Caco-2 (cell line): Measurements from ENCODE around the gene FGF7. TPM values are rescaled to one million over a fixed set of nuclear protein-coding genes. Genes with fewer than 3 reads are reported as not detected.

Source experiments
- BruUV-seq: library from RNA; stranded (reverse); fragments of 400-500 nt; replicated peaks from 2 replicates; lab custom pipeline; 2021; lab: Mats Ljungman, UMichigan
- CTCF ChIA-PET: fragments of 300-600 bp; sonication (Branson Sonifier 250); formaldehyde crosslinking; loops from one replicate; lab custom pipeline; 2022; ENCODE audit warnings: antibody characterized with exemption; lab: Charles Lee
- POLR2A ChIA-PET: fragments of 300-600 bp; sonication (Branson Sonifier 250); formaldehyde crosslinking; loops from one replicate; lab custom pipeline; 2022; ENCODE audit warnings: antibody characterized with exemption; lab: Charles Lee
- DNase-seq, 2 experiments: peaks; one replicate each; pipeline versions ENCODE4 v3.0.0 to v3.0.0-alpha.2; 2020 to 2022
- H3K27me3 ChIP-seq: replicated peaks from 2 replicates; pipeline ENCODE4 v1.6.0; 2011; ENCODE audit warnings: low read length; ENCODE audit not compliant: control insufficient read depth, insufficient read depth
- H3K36me3 ChIP-seq: 2 replicates; pipeline ENCODE4 v1.5.1; 2011; ENCODE audit warnings: low read length; ENCODE audit not compliant: control insufficient read depth, insufficient read depth
- H3K4me1 ChIP-seq: fragments of 250-450 bp; sonication (Bioruptor Pico); 2 replicates; pipeline ENCODE4 v1.5.1; 2020; ENCODE audit warnings: mild to moderate bottlenecking
- H3K4me3 ChIP-seq: 2 replicates; pipeline ENCODE4 v1.5.1; 2011; ENCODE audit warnings: low read depth, mild to moderate bottlenecking, control low read depth, low read length
- H3K9me3 ChIP-seq: fragments of 250-450 bp; sonication (Bioruptor Pico); 2 replicates; pipeline ENCODE4 v1.5.1; 2020; ENCODE audit warnings: mild to moderate bottlenecking, moderate library complexity
- H3K27ac Mint-ChIP-seq: one replicate; pipeline ENCODE4 v1.8.0; 2022; ENCODE audit warnings: mixed read lengths; ENCODE audit not compliant: unreplicated experiment
- H3K27me3 Mint-ChIP-seq: one replicate; pipeline ENCODE4 v1.8.0; 2022; ENCODE audit warnings: mixed read lengths; ENCODE audit not compliant: insufficient read depth, unreplicated experiment
- H3K36me3 Mint-ChIP-seq: one replicate; pipeline ENCODE4 v1.8.0; 2022; ENCODE audit warnings: mild to moderate bottlenecking, mixed read lengths; ENCODE audit not compliant: insufficient read depth, unreplicated experiment
- H3K4me1 Mint-ChIP-seq: one replicate; pipeline ENCODE4 v1.8.0; 2022; ENCODE audit warnings: low read depth, mixed read lengths; ENCODE audit not compliant: unreplicated experiment
- H3K4me3 Mint-ChIP-seq: one replicate; pipeline ENCODE4 v1.8.0; 2022; ENCODE audit warnings: mild to moderate bottlenecking, moderate library complexity, mixed read lengths; ENCODE audit not compliant: unreplicated experiment
- H3K9me3 Mint-ChIP-seq: one replicate; pipeline ENCODE4 v1.8.0; 2022; ENCODE audit warnings: mixed read lengths; ENCODE audit not compliant: unreplicated experiment
- CTCF ChIP-seq, 2 experiments: fragments of 200-600 bp in 1 of 2; IDR thresholded peaks; 1 replicate in 1 of 2; 2 replicates in 1 of 2; pipeline versions ENCODE4 v1.5.1 to v1.8.0; 2011 to 2022; ENCODE audit warnings: antibody characterized with exemption in 1 of 2, control low read depth in 1 of 2, inconsistent platforms in 1 of 2, low read depth in 1 of 2, low read length in 1 of 2, mild to moderate bottlenecking in 1 of 2, moderate library complexity in 1 of 2; ENCODE audit not compliant: insufficient read depth in 1 of 2, severe bottlenecking in 1 of 2, unreplicated experiment in 1 of 2
- intact Hi-C: fragments of 100-400 bp; cut with micrococcal nuclease; formaldehyde crosslinking; loops from one replicate; pipeline ENCODE4 v1.10.0; 2022; ENCODE audit not compliant: unreplicated experiment
- total RNA-seq: library from RNA; stranded (reverse); gene quantifications from 2 replicates; pipeline ENCODE4 v1.2.3, GENCODE V29; 2022

Gene FGF7
- total RNA-seq, 1 experiment from 2014 or later: 0.18 TPM

- Histone ChIP-seq H3K36me3 (no peaks in the 10 kb centered on the region), H3K4me1 (no peaks in the 10 kb centered on the region), H3K27me3 (no peaks in the 10 kb centered on the region), H3K9me3 (no peaks in the 10 kb centered on the region), H3K4me3 (no peak overlapping the region)
- no peaks in the 10 kb centered on the region for H3K4me1 Mint-ChIP-seq
- no peak overlapping the region for H3K4me3 Mint-ChIP-seq
- TF ChIP-seq CTCF (IDR thresholded peaks at IDR 0.05; ENCODE audit: insufficient read depth in 1 of 2, low read depth in 1 of 2, low read length in 1 of 2, severe bottlenecking in 1 of 2, unreplicated experiment in 1 of 2): no peak
- no peak overlapping the region for H3K27ac Mint-ChIP-seq
- ChIA-PET CTCF (no interaction called here), POLR2A (no interaction called here)
- no peaks in the 10 kb centered on the region for H3K9me3 Mint-ChIP-seq
- H3K27me3 Mint-ChIP-seq: peaks cover 8% of the 10 kb centered on the region
- DNase-seq: no peak
- intact Hi-C loops: no loop called here
- no peaks in the 10 kb centered on the region for H3K36me3 Mint-ChIP-seq
- no TSS peak for BruUV-seq
These were observed 7.9 kb upstream of the FGF7 start for GRCh38 chr15:49415149-49415548.

GRCh38 chr15:49415638-49416037, 7.4 kb upstream of the FGF7 start:
- Histone ChIP-seq H3K9me3 (no peaks in the 10 kb centered on the region), H3K27me3 (no peaks in the 10 kb centered on the region), H3K4me3 (no peak overlapping the region), H3K36me3 (no peaks in the 10 kb centered on the region), H3K4me1 (no peaks in the 10 kb centered on the region)
- no peak for DNase-seq
- Mint-ChIP-seq H3K9me3 (no peaks in the 10 kb centered on the region), H3K4me1 (no peaks in the 10 kb centered on the region), H3K4me3 (no peak overlapping the region), H3K36me3 (no peaks in the 10 kb centered on the region), H3K27ac (no peak overlapping the region), H3K27me3 (peaks cover 6% of the 10 kb centered on the region)
- intact Hi-C loops: no loop called here
- ChIA-PET POLR2A (no interaction called here), CTCF (no interaction called here)
- no TSS peak for BruUV-seq
- no peak for TF ChIP-seq CTCF (IDR thresholded peaks at IDR 0.05; ENCODE audit: insufficient read depth in 1 of 2, low read depth in 1 of 2, low read length in 1 of 2, severe bottlenecking in 1 of 2, unreplicated experiment in 1 of 2)

GRCh38 chr15:49418811-49419210, 4.2 kb upstream of the FGF7 start:
- Histone ChIP-seq H3K27me3 (no peaks in the 10 kb centered on the region), H3K9me3 (no peaks in the 10 kb centered on the region), H3K4me1 (no peaks in the 10 kb centered on the region), H3K36me3 (no peaks in the 10 kb centered on the region), H3K4me3 (no peak overlapping the region)
- no peaks in the 10 kb centered on the region for H3K9me3 Mint-ChIP-seq
- no peak for DNase-seq
- intact Hi-C loops: no loop called here
- H3K27me3 Mint-ChIP-seq: peaks cover 6% of the 10 kb centered on the region
- CTCF ChIA-PET: no interaction called here
- H3K36me3 Mint-ChIP-seq: peaks cover 6% of the 10 kb centered on the region
- no TSS peak for BruUV-seq
- no peak overlapping the region for H3K4me3 Mint-ChIP-seq
- peaks cover 7% of the 10 kb centered on the region for H3K4me1 Mint-ChIP-seq
- TF ChIP-seq CTCF (IDR thresholded peaks at IDR 0.05; ENCODE audit: insufficient read depth in 1 of 2, low read depth in 1 of 2, low read length in 1 of 2, severe bottlenecking in 1 of 2, unreplicated experiment in 1 of 2): no peak
- H3K27ac Mint-ChIP-seq: no peak overlapping the region
- POLR2A ChIA-PET: interaction anchor here (0.6 kb wide), 1 partner anchor 632 kb away, joined by 3 read pairs; no protein-coding TSS in a partner anchor
